GM21367 (cell line): ENCODE data around the gene AP2A1.

Source experiments
- ATAC-seq: cut with Tn5 transposase; IDR thresholded peaks from one replicate; pipeline ENCODE4 v1.9.1; 2021; ENCODE audit not compliant: unreplicated experiment

AP2A1 gene

DNA sequence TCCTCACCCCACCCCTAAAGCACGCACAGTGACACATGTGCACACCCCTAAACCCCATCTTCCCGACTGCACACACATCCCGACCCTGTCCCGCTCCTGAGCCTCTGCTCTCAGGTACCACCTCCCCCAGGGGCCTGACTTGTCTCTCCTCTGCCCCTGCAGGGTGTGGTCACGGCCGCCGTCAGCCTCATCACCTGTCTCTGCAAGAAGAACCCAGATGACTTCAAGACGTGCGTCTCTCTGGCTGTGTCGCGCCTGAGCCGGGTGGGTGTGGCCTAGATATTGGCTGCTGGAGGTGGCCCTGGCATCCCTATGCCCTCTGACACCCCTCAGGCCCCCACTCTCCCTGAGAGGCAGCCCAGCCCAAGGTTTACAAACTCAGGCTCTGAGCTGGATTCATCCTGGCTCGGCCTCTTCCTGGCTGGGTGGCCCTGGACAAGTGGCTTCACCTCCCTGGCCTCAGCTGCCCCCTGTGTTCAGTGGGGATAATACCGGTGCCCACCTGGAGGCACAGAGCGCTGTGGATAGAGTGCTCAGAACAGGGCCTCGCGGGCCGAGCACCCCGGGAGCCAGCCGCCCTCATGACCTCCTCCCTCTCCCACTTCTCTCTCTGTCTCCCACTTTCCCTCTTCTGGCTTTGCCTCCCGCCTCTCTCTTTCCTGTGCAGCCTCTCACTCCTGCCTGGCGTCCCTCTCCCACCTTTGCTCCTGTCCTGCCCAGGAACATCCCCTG is 26.2 kb downstream of the AP2A1 start:
- no peak for ATAC-seq

DNA sequence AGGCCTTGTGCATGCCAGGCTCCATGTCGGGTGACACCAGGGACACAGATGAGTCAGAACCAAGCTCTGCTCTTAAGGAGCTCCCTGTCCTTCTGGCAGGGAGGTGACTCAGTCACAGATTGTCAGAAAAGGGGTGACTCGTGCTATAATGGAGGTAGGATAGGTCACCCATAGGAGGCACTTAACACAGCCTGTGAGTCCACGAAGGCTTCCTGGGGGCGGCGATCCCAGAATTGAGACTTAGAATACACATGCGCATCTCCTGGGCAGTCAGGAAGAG is 26.7 kb downstream of the AP2A1 start:
- ATAC-seq: no peak

DNA sequence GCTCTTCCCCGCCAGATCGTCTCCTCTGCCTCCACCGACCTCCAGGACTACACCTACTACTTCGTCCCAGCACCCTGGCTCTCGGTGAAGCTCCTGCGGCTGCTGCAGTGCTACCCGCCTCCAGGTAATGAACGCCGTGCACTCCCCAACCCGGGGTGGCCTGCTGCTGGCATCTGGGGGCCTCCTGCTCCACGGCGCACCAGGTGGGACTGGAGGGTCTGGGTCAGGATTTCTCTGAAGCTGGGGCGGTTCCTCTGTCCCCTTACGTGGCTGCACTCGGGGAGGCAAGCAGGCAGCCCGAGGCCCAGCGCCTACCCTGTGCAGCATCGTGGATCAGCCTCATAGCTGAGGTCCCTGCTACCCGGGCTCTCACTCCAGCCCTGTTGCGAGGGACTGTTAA is 28.8 kb downstream of the AP2A1 start:
- ATAC-seq: no peak

DNA sequence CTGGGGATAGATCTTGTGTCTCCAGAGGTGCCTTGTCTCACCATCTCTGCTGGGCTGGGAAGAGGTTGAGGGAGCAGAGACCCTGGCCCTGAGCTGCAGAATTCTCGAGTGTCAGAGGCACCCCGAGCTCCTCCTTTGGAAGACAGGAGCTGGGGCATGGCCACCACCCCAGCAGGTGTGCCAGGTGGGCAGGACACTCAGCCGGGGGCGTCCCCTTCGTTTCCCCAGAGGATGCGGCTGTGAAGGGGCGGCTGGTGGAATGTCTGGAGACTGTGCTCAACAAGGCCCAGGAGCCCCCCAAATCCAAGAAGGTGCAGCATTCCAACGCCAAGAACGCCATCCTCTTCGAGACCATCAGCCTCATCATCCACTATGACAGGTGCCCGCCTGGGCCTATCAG is 31.8 kb downstream of the AP2A1 start:
- ATAC-seq: no peak

DNA sequence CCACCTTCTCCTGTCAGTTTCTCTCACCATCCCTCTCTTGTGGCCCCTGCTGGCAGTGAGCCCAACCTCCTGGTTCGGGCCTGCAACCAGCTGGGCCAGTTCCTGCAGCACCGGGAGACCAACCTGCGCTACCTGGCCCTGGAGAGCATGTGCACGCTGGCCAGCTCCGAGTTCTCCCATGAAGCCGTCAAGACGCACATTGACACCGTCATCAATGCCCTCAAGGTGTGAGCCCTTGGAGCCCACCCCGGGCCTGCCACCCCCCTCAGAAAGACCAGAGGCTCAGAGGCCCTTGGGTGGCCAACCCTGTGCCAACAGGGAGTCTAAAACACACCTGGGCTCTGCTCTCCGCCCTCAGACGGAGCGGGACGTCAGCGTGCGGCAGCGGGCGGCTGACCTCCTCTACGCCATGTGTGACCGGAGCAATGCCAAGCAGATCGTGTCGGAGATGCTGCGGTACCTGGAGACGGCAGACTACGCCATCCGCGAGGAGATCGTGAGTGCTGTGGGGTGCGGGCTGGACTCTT is 32.5 kb downstream of the AP2A1 start:
- no peak for ATAC-seq

DNA sequence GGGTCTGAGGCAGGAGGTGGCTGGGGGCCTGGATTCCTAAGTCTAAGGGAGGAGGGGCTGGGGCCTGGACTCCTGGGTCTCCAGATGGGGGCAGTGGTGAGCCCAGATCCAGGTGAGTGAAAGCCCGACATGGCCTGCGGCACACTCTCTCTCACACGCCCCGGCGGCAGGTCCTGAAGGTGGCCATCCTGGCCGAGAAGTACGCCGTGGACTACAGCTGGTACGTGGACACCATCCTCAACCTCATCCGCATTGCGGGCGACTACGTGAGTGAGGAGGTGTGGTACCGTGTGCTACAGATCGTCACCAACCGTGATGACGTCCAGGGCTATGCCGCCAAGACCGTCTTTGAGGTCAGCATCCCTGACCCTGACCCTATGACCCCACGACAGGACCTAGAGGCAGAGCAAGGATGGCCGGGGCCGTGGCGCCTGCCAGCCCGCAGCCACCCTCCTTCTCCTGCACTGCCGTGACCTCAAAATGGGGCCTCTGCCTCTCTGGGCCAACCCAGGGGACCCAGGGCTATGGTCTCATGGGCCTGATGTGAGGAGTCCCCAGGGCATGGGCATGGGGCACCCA is 33.1 kb downstream of the AP2A1 start:
- ATAC-seq: no peak

DNA sequence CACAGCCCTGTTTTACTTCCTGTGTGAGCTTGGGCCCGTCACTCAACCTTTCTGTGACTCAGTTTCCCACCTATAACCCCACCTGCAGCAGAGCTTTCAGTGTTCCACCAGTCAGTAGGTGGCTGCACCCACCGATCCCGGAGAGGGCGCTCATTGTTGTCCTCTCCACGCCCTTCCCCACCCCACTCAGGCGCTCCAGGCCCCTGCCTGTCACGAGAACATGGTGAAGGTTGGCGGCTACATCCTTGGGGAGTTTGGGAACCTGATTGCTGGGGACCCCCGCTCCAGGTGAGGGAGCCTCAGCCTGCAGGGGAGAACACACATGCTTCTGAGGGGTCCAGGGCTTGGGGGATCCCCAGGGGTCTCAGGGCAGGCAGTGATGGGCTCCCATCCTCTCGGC is 34.0 kb downstream of the AP2A1 start:
- no peak for ATAC-seq

DNA sequence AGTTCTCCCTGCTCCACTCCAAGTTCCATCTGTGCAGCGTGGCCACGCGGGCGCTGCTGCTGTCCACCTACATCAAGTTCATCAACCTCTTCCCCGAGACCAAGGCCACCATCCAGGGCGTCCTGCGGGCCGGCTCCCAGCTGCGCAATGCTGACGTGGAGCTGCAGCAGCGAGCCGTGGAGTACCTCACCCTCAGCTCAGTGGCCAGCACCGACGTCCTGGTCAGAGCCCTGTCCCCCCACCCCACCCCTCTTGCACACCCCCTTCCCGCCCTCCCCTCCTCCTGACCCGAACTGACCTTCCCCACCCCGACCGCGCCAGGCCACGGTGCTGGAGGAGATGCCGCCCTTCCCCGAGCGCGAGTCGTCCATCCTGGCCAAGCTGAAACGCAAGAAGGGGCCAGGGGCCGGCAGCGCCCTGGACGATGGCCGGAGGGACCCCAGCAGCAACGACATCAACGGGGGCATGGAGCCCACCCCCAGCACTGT is 34.6 kb downstream of the AP2A1 start:
- ATAC-seq: no peak

DNA sequence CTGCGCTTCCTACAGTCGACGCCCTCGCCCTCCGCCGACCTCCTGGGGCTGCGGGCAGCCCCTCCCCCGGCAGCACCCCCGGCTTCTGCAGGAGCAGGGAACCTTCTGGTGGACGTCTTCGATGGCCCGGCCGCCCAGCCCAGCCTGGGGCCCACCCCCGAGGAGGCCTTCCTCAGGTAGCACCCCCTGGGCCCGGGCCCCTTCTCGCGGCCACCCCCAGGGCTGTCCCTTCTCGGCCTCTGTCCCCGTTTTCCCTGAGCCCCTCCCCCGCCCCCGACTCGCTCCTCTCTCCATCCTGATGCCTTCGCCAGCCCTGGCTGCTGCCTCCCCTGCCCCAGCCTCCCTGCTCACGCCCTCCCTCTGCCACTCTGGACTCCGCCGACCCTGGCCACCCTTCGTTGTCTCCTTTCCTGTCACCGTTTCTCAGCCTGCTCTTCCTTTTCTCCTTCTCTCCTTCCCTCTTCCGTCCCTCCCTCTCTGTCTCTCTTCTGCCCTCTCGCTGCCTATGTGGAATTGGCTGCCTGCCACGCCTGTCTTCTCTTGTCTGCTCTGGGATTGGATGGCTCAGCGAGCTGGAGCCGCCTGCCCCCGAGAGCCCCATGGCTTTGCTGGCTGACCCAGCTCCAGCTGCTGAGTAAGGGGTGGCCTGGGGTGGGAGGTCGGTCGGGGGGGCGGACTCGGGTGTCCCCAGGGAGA is 35.3 kb downstream of the AP2A1 start:
- no peak for ATAC-seq

DNA sequence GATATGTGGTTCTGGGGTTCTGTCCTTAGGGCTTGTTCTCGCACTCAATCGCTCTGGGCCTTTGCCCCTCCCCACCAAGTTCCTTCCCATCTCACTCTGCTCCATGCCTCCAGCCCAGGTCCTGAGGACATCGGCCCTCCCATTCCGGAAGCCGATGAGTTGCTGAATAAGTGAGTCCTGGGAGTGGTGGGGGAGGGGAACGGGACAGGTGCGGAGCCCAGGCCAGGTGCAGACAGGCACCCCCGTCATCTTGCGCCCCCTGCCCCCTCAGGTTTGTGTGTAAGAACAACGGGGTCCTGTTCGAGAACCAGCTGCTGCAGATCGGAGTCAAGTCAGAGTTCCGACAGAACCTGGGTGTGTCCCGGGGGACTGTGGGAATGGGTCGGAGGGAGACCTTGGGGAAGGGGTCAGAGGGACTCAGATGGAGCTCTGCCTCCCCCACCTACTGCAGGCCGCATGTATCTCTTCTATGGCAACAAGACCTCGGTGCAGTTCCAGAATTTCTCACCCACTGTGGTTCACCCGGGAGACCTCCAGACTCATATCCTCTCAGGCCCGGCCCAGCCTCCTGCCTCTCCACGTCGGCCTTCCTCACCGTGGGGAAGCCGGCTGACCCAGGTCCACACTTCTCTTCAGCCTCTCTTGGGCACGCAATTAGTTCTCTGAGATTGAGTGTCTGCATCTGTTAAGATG is 36.2 kb downstream of the AP2A1 start:
- no peak for ATAC-seq

DNA sequence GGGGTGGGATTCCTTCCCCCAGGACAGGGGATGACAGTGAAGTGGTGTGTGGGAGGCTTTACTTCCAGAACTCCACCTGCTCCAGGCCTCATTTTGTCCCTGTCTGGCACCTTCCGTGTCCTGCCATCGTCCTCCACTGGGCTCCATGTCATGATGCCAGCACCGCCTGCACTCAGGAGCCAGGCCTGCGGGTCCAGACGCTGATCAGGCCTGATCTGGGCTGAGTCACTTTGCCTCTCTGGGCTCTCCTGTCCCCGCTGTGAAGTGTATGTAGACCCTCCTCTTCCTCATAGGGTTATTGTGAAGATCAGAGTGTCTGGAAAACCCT is 36.7 kb downstream of the AP2A1 start:
- no peak for ATAC-seq

DNA sequence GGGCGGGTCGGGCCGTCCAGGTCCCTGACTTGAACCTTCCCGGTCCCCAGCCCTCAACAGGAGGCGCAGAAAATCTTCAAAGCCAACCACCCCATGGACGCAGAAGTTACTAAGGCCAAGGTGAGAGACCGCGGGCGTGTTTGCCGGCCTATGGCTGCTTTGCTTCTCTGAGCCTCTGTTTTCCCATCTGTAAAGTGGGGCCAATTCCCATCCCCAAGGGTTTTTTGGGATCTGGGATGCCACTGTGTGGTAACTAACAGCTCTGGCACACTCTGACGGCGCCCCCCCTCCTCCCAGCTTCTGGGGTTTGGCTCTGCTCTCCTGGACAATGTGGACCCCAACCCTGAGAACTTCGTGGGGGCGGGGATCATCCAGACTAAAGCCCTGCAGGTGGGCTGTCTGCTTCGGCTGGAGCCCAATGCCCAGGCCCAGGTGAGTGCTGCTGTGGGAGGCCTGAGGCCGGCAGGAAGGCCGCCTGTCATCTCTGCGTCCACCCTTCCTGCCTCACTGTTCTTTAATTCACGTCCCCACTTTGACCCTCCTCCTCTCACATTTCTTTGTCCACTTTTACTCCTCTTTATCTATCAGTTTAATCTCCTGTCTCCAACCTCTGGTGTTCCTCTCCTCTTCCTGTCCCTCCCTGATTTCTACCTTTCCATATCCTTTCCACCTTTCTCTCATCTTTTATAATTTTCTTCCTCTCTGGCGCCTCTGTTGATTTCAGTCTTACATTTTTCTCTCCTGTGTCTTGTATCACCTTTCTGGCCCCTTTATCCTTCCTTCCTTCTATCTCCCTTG is 39.2 kb downstream of the AP2A1 start:
- ATAC-seq: no peak

DNA sequence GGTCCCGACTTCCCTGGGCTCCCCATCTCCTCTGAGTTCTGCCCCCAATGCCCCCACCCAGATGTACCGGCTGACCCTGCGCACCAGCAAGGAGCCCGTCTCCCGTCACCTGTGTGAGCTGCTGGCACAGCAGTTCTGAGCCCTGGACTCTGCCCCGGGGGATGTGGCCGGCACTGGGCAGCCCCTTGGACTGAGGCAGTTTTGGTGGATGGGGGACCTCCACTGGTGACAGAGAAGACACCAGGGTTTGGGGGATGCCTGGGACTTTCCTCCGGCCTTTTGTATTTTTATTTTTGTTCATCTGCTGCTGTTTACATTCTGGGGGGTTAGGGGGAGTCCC is 39.8 kb downstream of the AP2A1 start:
- ATAC-seq: no peak

DNA sequence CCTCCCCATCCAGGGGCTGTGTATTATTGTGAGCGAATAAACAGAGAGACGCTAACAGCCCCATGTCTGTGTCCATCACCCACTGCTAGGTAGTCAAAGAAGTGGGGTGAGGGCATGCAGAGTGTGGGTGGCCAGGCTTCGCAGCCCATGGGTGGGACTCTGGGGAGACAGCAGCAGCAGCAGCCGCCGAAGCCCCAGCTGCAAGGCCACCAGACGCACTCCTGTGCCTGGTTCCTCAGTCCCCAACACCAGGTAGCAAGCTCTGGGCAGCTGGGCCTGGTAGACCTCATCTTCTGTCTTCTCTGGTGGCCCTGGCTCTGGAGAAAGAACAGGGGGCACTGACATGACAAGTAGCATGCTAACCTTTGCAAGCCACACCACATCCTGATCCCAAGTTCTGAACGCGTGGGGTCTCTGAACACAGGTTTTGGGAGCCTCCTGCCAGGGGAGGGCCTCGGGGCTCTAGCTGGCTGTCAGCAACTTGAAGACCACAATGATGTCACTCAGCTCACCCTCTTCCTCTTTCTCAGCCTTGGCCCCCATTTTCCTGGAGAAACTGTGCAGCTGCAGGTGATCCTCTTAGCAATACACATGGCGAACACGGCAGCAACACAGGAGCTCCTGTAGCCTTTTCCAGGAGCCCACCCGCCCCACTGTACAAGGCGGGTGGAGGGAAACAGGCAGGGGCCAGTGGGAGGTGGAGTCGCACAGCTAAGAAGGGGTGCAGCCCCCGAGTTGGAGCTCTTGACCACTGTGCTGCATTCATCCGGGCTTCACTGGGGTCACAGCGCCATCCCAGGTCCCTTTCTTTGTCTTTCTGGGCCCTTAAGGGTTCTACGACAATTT is 40.5 kb downstream of the AP2A1 start:
- ATAC-seq: no peak

DNA sequence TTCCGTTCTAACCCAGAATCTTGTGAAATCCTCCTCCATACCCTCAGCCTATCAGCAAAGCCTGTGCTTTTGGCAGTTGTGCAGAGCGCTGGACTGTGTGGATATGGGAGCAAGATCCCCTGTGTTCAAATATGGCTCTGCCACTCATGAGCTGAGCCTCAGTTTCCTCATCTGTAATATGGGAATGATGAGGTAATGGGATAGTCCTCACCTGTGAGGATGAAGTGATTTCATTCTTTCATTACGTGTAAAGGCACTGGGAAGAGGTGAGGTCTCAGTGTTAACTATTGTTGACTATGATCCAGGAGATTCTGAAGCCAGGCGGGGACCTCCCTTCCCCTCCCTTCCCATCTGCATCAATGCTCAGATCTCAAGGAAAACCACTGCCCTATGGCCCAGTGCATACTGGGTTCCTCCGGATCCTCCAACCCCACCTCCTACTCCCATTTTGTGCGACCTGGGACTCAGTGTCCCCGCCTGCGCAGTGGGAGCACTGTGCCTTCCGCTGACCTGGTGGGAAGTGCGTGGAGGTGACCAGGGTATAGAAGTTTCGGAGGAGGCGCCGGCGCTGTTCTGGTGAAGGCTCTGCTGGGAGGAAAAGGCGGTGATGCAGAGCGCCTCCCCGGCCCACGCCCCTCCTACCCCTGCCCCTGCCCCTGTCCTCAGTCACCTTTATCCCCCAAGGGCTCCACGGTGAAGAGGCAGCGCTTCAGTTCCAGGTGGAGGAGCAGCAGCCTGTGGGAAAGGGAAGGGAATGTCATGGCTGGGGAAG is 41.3 kb downstream of the AP2A1 start:
- no peak for ATAC-seq

DNA sequence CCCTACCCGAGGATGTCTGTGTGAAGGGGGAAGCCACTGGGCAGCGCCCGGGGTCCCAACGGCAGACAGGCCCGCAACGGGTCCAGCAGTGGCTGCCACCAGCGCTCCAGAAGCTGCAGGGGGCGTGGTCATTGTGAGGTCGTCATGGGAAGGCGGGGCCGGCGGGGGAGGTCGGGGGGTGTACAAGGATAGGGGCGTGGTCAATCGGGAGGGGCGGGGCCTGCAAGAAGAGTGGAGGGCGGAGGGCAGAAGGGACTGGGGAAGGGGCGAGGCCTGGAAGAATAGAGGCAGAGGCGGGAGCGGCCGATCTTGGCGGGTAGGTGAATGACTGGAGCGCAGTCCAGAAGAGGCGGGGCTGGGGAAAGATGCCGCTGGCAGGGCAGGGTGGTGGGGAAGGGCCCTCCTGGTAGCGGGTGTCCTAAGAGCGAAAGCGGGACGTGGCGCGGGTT is 41.9 kb downstream of the AP2A1 start:
- ATAC-seq: no peak

DNA sequence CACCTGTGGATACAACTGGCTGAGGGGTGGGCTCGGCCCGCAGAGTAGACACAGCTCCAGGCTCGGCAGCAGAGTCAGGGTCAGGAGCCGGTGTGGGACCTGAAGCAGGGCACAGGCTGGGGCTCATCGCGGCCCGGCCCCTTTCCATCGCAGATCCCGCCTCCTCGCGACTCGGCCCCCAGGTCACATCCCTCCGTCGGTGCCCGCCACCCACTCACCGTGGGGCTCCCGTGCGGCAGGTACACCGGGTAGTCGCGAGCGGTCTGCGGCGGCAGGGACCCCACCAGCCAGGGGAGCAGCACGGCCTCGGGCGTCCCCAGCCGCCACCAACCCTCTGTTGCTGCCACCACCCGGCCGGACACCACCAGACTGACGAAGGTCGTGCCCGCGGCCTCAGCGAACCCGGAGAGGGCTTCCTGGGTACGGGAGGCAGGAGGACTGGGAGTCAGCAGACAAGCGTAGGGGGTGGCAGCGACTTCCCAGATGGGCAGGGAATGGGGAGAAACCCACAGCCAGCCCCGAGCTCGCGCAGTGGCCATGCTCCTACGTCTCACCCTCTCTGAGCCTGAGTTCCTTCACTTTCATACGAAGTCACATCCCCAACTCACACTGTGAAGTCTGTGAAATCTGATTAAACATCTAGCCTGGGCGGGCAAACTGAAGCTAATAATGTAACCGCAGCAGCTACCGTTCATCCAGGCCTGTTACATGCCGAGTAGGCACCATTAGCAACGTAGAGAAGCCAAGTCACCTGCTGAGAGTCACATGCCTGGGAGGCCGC is 42.5 kb downstream of the AP2A1 start:
- ATAC-seq: no peak

DNA sequence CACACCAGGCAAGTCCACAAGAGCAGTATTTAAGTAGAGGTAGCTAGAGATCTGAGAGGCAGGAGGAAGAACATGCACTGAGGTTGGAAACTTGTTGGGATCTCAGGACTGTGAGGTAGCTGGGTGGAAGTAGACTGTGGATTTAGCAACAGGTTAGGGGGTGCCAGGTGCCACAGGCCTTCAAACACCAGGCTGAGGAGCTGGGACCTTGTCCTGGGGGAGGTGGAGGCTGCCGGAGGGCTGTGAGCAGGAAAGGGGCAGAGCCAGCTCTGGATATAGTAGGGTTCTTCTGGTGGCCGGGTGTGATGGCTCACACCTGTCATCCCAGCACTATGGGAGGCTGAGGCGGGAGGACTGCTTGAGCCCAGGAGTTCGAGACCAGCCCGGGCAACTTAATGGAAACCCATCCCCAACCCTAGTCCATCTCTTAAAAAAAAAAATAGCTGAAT is 43.2 kb downstream of the AP2A1 start:
- ATAC-seq: no peak

DNA sequence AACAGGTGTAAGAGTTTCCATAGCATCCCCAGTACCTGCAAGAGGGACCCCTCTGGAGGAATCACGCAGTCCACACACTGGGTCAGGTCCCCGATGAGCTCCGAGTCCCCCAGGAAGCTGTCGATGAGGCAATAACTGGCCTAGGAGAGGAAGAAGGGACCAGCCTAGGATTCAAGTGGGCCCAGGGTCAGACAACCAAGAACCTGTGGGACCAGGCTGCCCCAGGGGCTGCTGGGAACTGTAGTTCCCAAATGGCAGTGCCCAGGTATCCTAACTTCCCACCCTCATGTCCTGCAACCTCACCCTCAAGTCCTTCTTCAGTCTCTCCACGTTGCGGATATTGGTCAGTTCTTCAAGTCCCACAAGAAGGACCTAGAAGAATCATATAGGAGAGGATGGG is 44.5 kb downstream of the AP2A1 start:
- no peak for ATAC-seq
